DMS 273 (cell line): ENCODE results near the gene USP12.
"Not testable (repeated sequence)": the region's sequence is repeated elsewhere in the genome, so short reads cannot be mapped to it uniquely, and the experiment has no call there.

Experiments used
- DNase-seq: peaks from one replicate; lab custom pipeline; 2025; ENCODE audit not compliant: unreplicated experiment; lab: John Stamatoyannopoulos, UW

Gene USP12

DNA sequence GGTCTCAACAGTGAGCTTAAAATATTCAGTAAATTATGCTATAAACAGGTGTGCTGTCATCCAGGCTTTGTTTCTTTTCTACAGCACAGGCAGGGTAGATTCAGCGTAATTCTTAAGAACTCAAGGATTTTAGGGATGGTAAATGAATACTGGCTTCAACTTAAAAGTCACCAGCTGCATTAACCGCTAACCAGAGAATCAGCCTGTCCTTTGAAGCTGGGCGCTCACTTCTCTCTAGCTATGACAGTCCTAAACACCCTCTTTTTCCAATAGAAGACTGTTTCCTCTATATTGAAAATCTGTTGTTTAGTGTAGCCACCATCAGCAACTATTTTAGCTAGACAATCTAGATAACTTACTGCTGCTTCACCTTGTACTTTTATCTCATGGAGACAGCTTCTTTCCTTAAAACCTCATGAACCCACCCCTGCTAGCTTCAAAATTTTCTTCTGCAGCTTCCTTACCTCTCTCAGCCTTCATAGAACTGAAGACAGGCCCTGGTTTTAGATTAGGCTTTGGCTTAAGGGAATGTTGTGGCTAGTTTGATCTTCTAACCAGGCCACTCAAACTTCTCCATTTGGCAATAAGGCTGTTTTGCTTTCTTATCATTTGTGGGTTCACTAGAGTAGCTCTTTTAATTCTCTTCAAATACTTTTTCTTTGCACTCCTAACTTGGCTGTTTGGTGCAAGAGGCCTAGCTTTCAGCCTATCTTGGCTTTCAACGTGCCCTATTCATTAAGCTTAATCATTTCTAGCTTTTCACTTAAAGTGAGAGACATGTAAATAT lies 89.5 kb downstream of the USP12 start:
- DNase-seq = no peak

GRCh38 chr13:27080018-27080948 lies 91.3 kb downstream of the USP12 start:
- DNase-seq = no peak

DNA sequence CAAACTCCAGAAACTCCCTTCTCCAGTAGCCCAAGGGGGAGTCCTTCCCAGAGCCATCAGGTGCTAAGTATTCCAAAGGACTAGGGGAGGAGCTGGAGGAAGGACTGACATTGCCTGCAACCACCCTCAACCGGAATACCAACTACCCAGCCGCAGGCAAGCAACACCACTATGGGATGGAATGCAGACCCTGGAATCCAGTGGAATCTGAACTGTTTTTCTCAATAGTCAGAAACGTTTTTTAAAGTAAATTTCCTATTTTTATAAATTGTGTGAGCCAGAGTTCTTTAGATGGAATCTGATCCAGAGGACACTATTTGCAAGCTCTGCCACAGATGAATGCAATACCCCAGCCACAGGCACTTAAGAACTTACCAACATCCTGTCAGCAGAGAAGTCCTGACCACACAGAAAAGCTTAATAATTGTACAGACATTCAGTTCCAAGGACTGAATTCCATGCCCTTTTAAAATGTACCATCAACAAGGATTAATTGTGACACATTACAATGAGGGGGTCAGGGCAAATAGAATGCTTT lies 92.1 kb downstream of the USP12 start:
- DNase-seq = no peak

DNA sequence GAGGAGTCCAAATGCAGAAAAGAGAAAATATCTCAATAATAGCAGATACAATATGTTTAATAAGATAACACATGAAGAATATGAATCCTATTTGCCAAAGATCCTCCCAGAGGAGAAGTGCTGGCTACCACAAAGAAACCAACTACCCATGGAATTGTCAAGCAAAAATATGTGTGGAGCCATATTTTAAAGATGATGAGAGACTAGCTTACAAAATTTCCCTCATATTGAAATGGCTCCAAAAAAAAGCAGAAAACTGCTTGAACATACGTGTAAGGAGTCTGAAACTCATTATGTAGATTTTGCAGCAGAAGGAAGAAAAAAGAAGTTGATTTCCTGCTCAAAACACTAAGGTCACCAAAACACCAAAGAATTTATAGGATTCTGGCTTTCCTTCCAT lies 94.2 kb downstream of the USP12 start:
- no peak for DNase-seq

DNA sequence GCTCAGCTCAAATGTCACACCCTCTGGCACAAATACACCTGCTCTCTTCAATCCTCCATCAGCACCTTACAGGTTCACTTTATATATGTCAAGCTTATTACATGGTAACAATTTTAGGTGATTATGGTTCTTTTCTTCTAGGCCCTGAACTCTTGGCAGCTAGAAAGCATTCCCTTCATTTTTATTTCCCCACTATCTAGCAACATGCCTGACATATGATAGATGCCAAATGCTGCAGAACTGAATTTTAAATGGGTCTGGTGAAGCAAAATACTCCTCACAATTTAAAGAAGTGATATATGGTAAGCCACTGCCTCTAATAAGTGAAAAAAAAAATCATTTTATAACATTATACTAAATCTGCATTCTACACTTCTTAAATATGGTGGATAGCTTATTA lies 95.2 kb downstream of the USP12 start:
- no peak for DNase-seq

- no peak for DNase-seq
Measured at GRCh38 chr13:27073186-27073585, 98.4 kb downstream of the USP12 start.

- not testable (repeated sequence) for DNase-seq
Measured at GRCh38 chr13:27066123-27066522, 105.5 kb downstream of the USP12 start.

DNA sequence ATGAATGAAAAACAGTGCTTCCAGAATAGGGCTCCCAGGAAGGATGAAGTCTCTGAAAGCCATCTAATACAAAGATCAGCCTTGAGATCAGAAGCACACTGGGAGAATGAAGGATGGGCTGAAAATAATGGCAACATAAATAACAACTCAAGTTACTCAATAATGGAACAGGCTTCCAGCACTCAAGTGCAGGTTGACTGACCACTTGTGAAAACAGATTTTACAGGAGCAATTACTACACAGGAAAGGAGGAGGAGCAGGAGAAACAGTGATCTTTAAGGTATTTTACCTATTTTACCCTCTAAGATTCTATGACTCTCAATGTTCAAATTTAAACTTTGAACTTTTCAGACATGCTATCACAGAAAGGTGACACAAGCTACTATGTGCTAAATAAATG lies 106.0 kb downstream of the USP12 start:
- DNase-seq = no peak

- DNase-seq = no peak
Measured at GRCh38 chr13:27064252-27064995, 107.2 kb downstream of the USP12 start.

- no peak for DNase-seq
Measured at GRCh38 chr13:27057817-27058216, 113.8 kb downstream of the USP12 start.

GRCh38 chr13:27055526-27055925 lies 116.1 kb downstream of the USP12 start:
- DNase-seq = no peak

DNA sequence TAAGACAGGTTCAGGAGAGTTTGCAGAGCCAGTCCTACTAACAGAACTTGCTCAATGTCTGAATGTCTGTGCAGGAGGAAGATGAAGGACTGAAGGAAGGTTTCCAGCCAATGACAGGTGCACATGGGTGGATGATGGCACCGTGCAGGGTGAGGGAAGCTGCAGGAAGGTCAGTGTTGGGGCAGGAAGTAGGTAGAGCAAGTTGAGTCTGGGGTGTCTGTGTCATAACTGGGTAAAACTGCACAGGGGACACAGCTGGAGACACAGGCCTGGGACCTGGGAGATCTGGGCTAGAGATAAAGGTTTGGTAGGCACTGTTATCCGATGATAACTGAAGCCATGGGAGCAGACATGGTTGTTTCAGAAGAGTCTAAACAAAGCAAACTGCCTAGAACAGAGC lies 116.9 kb downstream of the USP12 start:
- DNase-seq = no peak

GRCh38 chr13:27053902-27054595 lies 117.6 kb downstream of the USP12 start:
- DNase-seq = peak; percentile 21

DNA sequence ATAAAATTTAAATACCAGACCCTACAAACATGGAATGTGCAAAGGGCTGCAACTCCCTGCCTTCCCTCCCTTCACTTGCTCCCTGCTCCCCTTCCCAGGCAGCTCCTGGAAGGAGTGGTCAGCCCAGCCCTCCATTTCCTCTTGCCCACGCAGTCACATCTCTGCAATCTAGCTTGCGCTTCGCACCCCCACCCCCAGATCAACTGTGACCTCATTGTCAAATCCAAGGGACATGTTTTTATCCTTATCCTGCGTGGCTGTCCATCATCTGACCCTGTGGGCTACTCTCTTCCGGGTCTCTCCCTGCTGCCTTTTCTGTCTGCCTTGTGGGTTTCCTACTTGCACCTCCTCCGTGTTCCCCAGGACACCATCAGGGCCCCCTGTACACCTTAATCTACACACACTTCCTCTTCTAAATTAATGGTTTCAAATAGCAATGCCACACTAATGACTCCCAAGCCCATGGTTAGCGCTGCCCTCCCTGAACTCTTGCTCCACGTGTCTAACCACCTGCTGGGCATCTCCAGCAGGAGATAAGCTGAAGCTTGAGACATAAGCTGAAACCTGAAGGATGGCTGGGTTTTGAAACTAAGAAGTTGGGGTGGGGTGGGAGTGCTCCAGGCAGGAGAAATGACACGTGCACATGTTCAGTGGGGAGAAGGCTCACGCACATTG lies 118.3 kb downstream of the USP12 start:
- DNase-seq = peak; percentile 9

GRCh38 chr13:27052551-27053208 lies 118.9 kb downstream of the USP12 start:
- DNase-seq = peak; percentile 34

DNA sequence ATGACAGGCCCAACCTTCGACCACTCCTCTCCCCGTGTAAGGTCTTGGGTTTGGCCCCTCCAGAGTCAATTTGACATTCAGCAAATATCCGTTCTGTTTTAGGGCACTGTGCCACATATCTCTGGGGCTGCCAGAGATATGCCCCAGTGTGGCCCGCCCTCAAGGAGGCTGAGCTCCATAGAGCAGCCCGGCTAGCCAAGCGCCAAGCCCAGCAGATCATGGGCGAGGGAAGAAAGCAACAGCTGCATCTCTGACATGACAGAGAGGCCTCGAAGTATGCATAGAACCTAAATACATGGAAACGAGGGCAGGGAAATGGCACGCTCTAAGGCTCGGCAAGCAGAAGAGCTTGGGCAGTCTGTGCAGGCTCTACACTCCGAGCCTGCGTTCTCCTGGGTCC lies 124.5 kb downstream of the USP12 start:
- DNase-seq = no peak

DNA sequence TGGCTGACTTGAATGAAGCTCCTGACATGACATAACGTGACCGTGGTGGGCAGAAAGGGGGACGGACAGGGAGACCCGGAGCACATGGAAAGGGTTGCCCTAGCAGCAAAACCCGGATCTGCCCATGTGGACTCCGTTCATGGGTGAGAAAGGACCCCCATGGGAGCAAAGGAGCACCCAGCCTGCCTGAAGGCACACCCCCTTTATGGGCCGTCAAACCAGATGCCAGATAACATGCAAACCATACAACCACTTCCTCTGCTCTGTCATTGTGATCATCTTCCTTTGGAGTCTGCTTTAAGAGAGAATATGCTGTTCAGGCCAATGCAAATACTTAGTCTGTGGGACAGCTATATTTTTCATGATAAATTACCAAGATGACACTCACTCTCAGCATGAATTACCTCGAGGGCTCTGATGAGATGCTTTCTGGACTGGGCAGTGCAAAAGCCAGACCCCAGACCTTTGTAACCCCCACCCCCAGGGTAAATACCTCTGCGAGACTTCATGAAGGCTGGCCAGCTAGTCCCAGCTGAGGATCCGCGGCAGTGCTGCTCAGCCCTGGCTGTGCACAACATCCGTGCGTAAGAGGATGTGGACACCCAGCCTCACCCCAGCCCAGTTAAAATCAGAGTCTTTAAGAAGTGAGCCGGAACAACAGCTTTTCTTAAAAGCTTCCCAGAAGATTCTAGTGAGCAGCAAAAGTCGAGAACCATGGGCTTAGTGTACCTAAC lies 126.6 kb downstream of the USP12 start:
- DNase-seq = no peak

- DNase-seq = peak; percentile 75
Measured at GRCh38 chr13:27043013-27043412, 128.6 kb downstream of the USP12 start.

DNA sequence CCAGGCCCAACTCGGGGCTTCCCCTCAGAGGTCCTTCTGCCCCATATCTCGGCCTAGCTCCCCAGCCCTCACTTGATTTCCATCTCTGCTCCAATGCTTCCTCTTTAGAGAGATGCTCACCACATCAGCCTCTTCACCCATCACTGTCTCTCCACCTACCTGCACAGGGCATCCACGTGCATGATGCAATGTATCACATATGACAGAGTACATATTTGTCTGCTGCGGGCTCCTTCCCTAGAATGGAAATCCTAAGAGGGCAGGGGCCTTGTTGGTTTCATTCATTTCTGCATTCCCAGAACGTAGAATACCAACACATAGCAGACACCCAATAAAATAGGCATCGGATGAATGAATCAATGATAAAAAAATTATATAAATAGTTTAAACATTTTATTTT lies 130.3 kb downstream of the USP12 start:
- no peak for DNase-seq
